ENCODE results near the gene SMARCB1.

Gene SMARCB1

DNA sequence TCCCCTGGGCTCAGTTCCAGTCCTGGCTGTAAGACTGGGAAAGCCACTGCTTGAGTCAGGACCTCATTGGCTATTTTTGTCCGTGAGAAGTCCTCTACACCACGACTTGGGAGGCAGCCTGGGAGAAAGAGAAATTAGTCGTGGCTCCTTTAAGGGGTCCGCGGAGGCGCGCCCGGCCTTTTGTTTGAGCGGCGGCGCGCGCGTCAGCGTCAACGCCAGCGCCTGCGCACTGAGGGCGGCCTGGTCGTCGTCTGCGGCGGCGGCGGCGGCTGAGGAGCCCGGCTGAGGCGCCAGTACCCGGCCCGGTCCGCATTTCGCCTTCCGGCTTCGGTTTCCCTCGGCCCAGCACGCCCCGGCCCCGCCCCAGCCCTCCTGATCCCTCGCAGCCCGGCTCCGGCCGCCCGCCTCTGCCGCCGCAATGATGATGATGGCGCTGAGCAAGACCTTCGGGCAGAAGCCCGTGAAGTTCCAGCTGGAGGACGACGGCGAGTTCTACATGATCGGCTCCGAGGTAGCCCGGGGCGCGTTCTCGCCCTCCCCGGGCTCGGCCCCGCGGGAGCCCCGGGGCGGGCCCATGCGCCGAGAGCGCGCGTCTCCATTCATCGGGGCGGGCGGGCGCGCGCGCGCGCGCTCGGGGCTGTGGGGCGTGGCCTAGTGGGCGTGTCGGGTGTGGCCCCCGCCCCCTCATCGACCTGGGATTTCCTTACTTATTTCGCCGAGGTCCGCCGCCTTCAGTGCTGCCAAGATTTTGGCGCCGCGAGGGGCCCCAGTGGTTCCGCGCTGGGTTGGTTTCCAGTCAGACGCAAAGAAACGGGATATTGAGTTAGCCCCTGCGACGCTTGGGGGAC is at the start of gene SMARCB1:
Gene SMARCB1 (plus strand): TSS at position 215 of the 848 bp plus-strand sequence. CDS start 204 bp downstream, at position 419.
- peak; percentile 30 for DNase-seq

DNA sequence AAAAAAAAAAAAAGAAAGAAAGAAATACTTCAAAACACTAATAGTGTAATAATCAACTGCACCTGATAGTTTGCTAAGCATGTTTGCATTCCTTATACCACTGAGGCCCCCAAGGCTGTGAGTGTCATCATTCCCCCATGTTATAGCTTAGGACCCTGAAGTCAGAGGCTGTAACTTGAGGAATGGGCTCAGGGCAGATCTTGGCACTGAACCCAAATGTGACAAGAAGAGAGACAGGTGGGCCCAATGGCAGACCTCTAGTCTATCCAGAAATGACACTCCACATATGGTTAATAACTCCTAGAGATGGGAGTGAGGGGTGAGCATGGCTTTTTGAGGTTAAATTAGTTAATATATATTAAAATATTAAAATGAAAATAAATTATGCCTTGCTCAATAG is 49.1 kb upstream of the SMARCB1 start:
- no peak for DNase-seq

DNA sequence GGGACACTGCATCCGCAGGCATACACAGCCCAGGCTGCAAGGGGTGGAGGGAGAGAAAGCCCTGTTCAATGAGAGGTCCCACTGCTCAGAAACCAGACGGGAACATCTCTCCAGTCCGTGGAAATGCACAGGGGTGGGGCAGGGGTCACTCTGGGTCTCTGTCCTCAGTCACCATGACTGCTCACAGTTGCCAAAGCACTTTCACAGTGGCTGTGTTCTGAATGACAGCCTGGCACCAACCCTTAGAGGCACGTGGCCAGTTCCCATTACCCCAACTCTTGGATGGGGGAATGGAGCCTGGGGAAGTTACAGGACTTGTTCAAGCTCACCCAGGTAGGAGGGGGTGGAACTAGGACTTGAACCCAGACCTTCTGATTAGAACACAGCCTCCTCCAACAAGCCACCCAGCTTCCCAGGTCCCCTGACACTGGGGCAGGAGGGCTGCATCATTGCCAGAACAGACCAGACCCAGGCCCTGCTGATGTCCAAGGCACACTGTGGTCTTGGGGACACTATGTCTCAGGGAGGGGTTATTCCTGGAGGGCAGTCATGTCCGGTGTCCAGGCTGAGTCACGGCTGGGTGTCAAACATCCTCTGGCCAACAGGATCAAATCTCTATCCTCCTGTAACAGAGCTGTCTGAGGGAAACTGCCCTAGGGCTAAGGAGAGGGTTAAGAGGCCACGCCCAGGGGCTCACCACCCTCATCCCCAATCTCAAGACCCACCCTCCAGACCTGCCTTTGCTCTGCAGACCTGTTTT is 44.1 kb upstream of the SMARCB1 start:
- DNase-seq = no peak

DNA sequence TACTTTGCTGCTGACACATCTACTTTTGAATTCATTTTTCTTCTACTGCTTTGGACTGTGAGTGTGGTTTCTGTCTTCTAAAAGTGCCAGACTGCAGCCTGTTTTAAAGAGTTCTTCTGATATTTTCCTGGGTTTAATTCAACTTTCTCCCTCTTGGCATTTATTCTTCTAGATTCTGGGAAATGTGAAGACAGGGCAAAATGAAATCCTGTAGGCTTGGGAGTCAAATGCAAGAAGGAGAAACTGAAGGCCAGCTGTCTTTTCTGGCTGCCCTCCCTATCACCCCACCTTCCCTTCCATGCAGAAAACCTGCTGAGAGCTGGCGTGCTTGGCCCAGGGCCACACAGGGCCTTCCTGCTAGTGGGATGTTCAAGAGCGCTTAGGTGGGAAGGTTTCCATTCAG is 43.5 kb upstream of the SMARCB1 start:
- DNase-seq = no peak

- DNase-seq = no peak
These were observed 42.8 kb upstream of the SMARCB1 start for GRCh38 chr22:23744001-23744400.

DNA sequence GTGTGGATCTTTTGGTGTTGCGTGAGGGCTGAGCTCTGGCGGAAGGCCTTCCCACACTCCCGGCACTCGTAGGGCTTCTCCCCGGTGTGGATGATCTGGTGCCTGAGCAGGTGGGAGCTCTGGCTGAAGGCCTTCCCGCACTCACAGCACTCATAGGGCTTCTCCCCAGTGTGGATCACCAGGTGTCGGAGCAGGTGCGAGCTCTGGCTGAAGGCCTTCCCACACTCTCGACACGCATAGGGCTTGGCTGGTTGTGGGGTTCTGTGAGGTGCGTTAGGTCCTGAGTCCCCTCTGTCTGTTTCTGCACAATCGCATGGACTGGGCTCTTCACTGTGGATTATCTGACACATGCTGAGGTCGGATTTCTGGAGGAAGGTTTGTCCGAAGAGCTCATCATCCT is 42.3 kb upstream of the SMARCB1 start:
- DNase-seq = no peak

GRCh38 chr22:23745791-23746190 is 41.0 kb upstream of the SMARCB1 start:
- no peak for DNase-seq

DNA sequence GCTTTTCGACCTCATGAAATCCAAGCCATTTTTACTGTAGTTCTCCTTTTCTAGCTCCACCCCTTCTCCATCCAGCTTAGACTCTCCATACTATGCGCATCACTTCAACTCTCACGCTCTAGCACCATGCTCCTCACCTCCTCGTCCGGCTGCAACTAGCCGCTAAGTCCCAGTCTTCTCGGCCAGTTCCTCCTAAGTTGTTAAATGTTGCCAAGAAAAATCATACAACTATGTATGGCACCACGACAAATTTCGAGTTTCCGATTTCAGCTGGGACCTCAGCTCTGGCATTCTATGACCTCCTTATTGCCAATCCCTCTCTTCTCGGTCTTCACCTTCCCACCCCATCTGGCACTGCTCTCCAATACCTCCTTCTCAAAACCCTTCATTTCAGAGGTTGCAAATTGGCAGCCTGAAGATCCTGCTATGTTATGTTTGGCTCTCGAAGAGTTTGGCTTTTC is 36.9 kb upstream of the SMARCB1 start:
- no peak for DNase-seq

- no peak for DNase-seq
These were observed 36.4 kb upstream of the SMARCB1 start for GRCh38 chr22:23750367-23750713.

DNA sequence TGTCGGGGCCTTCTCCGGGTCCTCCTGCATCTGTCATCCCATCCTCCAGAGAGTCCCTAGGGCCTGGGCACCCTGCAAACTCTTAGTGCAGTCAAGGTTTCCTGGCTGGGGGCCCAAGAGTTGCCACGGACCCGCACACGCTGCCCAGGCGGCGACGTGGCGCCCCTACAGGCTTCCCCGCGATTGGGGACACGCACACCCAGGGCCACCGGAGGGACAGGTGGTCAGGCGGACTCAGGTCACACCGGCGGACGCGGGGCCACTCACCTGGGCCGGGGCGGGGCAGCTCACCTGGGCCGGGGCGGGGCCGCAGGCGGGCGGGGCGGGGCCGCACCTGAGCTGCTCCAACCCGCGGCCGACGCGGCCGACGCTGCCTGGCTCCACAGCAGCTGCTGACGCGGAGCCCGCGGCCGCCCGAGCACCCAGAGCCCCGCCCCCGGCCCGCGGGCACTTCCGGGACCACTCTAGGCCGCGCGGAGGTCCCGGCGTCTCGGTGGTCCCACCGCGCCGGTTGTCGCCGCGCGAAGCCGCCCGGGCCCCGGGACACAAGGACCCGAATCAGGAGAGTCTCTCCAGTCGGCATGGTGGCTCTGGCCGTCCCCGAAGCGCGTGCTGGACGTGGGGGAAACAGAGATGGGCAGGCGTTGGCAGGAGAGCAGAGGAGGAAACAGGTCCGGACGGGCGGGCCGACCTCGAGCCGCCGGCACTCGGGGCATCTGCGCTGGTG is 35.9 kb upstream of the SMARCB1 start, which contains the start of gene ZNF70:
Gene ZNF70 (minus strand): TSS at position 399 of the 727 bp plus-strand sequence. CDS start 5,972 bp downstream, outside the sequence.
- DNase-seq = no peak

DNA sequence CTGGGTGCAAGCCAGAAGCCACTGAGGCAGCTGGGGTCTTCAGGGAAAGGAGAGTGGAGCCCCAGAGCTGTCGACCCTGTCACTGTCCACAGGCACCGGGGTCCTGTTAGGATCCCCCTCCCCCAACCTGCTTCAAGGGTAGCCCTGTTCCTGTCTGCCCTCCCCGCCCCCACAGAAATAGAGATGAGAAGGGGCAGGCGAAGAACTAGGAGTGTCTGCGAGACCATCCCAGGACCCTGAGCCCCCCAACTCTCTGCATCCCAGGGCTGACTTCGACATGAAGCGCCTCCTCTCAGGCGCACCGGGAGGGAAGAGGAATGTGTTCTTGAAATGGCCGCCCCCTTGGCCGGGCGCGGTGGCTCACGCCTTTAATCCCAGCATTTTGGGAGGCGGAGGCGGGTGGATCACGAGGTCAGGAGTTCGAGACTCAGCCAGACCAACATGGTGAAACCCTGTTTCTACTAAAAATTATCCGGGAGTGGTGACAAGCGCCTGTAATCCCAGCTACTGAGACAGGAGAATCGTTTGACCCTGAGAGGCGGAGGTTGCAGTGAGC is 35.2 kb upstream of the SMARCB1 start:
- DNase-seq = no peak

DNA sequence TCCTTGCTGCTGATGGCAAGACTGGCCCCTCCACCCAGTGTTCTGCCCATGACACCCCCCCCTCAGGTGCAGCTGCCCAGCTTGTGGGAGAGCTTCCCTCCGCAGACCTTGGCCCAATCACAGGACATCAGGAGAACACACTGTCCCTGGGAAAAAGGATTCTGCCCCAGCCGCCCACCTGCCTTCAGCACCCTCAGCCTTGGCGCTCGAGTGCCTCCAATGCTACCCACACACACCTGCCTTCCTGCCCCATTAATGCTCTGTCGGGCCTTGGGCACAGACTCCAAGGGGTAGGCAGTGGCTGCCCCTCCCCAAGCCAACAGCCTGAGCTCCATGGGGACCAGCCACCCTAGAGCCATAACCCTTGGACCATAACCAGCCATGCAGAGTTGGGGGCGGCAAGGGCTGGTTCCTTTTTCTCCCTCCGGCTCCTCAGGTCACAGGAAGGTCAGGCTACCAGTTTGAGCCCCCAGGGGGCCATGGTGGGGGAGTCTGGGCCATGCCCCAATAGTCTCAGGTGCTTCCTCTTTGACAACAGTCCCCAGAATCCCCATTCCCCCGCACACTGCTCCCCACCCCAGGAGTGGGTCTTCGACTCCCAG is 34.6 kb upstream of the SMARCB1 start:
- DNase-seq = no peak

DNA sequence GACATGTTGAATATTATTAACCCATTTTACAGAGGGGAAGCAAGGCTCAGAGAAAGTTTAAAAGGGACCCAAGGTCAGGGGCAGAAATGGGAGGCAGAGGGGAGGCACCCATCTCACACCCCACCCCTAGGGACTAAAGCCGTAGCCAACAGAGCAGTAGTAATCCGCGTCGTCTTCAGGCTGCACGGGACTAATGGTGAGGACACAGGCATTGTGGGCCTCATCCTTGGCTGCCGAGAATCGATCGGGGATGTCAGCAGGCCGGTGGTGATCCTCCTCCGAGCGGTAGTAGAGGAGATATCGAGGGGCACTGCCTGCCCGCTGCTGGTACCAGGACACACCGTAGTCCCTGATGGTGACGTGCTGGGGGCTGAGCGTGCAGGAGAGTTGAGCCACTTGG is 34.0 kb upstream of the SMARCB1 start:
- no peak for DNase-seq

- DNase-seq = no peak
These were observed 33.4 kb upstream of the SMARCB1 start for GRCh38 chr22:23753385-23753784.

DNA sequence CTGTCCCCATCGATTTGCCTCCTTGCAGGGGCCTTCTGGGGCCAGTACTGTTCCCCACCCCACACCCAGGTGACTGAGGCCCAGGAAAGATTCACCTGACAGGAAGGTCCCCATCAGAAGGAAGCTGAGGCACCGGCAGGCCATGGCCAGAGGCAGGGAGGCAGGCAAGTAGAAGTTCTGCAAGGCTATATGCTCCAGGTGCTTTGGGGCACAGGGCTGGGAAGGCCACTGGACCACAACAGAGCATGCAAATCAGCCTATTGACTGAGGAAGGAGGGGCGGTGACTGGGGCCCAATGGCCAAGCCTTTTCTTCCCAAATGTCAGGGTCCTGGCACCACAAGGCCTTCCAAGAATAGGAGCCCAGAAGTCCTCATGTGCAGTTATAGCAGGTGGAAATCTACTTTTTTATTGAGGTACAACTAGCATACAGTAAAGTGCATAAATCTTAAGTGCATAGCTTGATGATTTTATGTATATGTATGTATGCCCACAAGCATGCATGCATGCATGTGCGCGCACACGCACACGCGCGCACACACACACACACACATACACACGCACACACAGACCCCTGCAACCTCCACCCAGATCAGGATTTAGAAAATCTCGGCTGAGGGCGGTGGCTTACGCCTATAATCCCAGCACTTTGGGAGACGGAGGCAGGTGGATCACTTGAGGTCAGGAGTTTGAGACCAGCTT is 32.4 kb upstream of the SMARCB1 start, which contains the start of gene VPREB3:
Gene VPREB3 (minus strand): TSS at position 206 of the 700 bp plus-strand sequence. CDS start 62 bp downstream, at position 144.
- no peak for DNase-seq

GRCh38 chr22:23754980-23755636 is 31.7 kb upstream of the SMARCB1 start:
- no peak for DNase-seq

- DNase-seq = no peak
These were observed 31.1 kb upstream of the SMARCB1 start for GRCh38 chr22:23755711-23756110.

DNA sequence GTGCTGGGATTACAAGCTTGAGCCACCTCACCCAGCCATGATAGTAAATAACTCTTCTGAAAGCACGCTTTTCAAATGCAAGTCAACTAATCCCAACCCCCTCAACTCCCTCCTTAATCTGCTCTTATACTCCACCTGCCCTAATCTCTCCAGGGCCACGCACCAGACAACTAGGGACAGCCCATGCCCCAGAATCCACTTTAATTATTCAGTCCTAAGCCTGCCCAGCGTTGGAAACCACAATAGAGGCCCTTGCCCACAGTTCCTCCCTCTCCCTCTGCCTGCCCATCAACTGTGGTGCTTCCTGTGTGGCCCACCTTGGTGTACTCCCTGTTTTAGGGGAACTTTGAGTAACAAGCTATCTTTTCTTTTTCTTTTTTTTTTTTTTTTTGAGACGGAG is 29.9 kb upstream of the SMARCB1 start:
- DNase-seq = no peak

GRCh38 chr22:23759566-23759965 is 27.2 kb upstream of the SMARCB1 start:
- DNase-seq = no peak

- DNase-seq = no peak
These were observed 26.7 kb upstream of the SMARCB1 start for GRCh38 chr22:23760056-23760455.

Data from NCI-H1417 treated with DMSO at 0.1 percent for 48 hours (cell line).